HUDEP-2 (cell line): Measurements from ENCODE around the gene MZT2A.
"Not testable (repeated sequence)": the region's sequence is repeated elsewhere in the genome, so short reads cannot be mapped to it uniquely, and the experiment has no call there.

Experiments
- DNase-seq, 76 experiments: peaks; one replicate each; lab custom pipeline; 2025; ENCODE audit not compliant: unreplicated experiment in 76 of 76; lab: John Stamatoyannopoulos, UW

Gene MZT2A

GRCh38 chr2:131471624-131472023, 20.6 kb downstream of the MZT2A start:
- DNase-seq: peak in 72 of 76 experiments; percentile 12 to 90 (median 67)

GRCh38 chr2:131470944-131471343, 21.3 kb downstream of the MZT2A start:
- DNase-seq: peak in 30 of 76 experiments; percentile 5 to 66 (median 18)

- DNase-seq: not testable (repeated sequence)
These were observed 24.5 kb downstream of the MZT2A start for GRCh38 chr2:131467722-131468121.

GRCh38 chr2:131454914-131455313, 37.3 kb downstream of the MZT2A start:
- DNase-seq: not testable (repeated sequence)

GRCh38 chr2:131451265-131451949, 40.8 kb downstream of the MZT2A start:
- DNase-seq: not testable (repeated sequence)

- not testable (repeated sequence) for DNase-seq
These were observed 44.2 kb downstream of the MZT2A start for GRCh38 chr2:131447981-131448380.

- no peak for DNase-seq
These were observed 46.3 kb downstream of the MZT2A start for GRCh38 chr2:131445896-131446295.

- not testable (repeated sequence) for DNase-seq
These were observed 46.7 kb downstream of the MZT2A start for GRCh38 chr2:131445515-131445797.

GRCh38 chr2:131444736-131445514, 47.3 kb downstream of the MZT2A start:
- not testable (repeated sequence) for DNase-seq

- not testable (repeated sequence) for DNase-seq
These were observed 51.3 kb downstream of the MZT2A start for GRCh38 chr2:131440742-131441468.
